HEK293 (cell line): ENCODE measurements around the gene ITPRIPL2.

Experiments used
- ATF2 ChIP-seq: fragments of 450-650 bp; formaldehyde crosslinking; IDR thresholded peaks from 2 replicates; pipeline ENCODE4 v1.5.1; 2016; ENCODE audit warnings: missing biosample characterization, missing genetic modification characterization, low read depth
- PRDM4 ChIP-seq: fragments of 450-650 bp; formaldehyde crosslinking; IDR thresholded peaks from 2 replicates; pipeline ENCODE4 v1.5.1; 2017; ENCODE audit warnings: missing biosample characterization, missing genetic modification characterization
- TCF7L2 ChIP-seq: IDR thresholded peaks from 2 replicates; pipeline ENCODE4 v1.6.1; 2011; ENCODE audit warnings: low read depth, mild to moderate bottlenecking, inconsistent platforms, low read length, moderate library complexity, borderline replicate concordance
- WT1 ChIP-seq: fragments of 450-650 bp; formaldehyde crosslinking; IDR thresholded peaks from 2 replicates; pipeline ENCODE4 v1.5.1; 2016; ENCODE audit warnings: missing biosample characterization, missing genetic modification characterization
- ZEB2 ChIP-seq: fragments of 450-650 bp; formaldehyde crosslinking; IDR thresholded peaks from 2 replicates; pipeline ENCODE4 v1.5.1; 2016; ENCODE audit warnings: missing biosample characterization, missing genetic modification characterization
- ZNF133 ChIP-seq: fragments of 450-650 bp; formaldehyde crosslinking; IDR thresholded peaks from 2 replicates; pipeline ENCODE4 v1.5.1; 2016; ENCODE audit warnings: missing biosample characterization, missing genetic modification characterization
- ZNF148 ChIP-seq: fragments of 450-650 bp; formaldehyde crosslinking; IDR thresholded peaks from 2 replicates; pipeline ENCODE4 v1.5.0; 2017; ENCODE audit warnings: missing biosample characterization, missing genetic modification characterization, borderline replicate concordance
- ZNF175 ChIP-seq: fragments of 450-650 bp; formaldehyde crosslinking; IDR thresholded peaks from 2 replicates; pipeline ENCODE4 v1.5.1; 2016; ENCODE audit warnings: missing biosample characterization, missing genetic modification characterization
- ZNF184 ChIP-seq: fragments of 450-650 bp; IDR thresholded peaks from 2 replicates; pipeline ENCODE4 v1.5.1; 2018; ENCODE audit warnings: missing biosample characterization, mild to moderate bottlenecking, missing genetic modification characterization
- ZNF19 ChIP-seq: fragments of 450-650 bp; formaldehyde crosslinking; IDR thresholded peaks from 2 replicates; pipeline ENCODE4; 2016; ENCODE audit warnings: missing biosample characterization, missing genetic modification characterization, low read depth
- ZNF23 ChIP-seq: fragments of 450-650 bp; formaldehyde crosslinking; IDR thresholded peaks from 2 replicates; pipeline ENCODE4 v1.5.1; 2016; ENCODE audit warnings: missing biosample characterization, missing genetic modification characterization, borderline replicate concordance
- ZNF24 ChIP-seq: fragments of 450-650 bp; formaldehyde crosslinking; IDR thresholded peaks from 2 replicates; pipeline ENCODE4 v1.5.1; 2016; ENCODE audit warnings: missing biosample characterization, missing genetic modification characterization
- ZNF248 ChIP-seq: fragments of 450-650 bp; formaldehyde crosslinking; IDR thresholded peaks from 2 replicates; pipeline ENCODE4 v1.5.1; 2017; ENCODE audit warnings: missing biosample characterization, missing genetic modification characterization
- ZNF311 ChIP-seq: fragments of 450-650 bp; formaldehyde crosslinking; IDR thresholded peaks from 2 replicates; pipeline ENCODE4 v1.5.1; 2017; ENCODE audit warnings: missing biosample characterization, missing genetic modification characterization, borderline replicate concordance
- ZNF366 ChIP-seq: fragments of 450-650 bp; formaldehyde crosslinking; conservative IDR thresholded peaks from 2 replicates; pipeline ENCODE4 v1.5.1; 2016; ENCODE audit warnings: missing biosample characterization, missing genetic modification characterization
- ZNF37A ChIP-seq: fragments of 450-650 bp; IDR thresholded peaks from 2 replicates; pipeline ENCODE4 v1.5.1; 2018; ENCODE audit warnings: missing biosample characterization, missing genetic modification characterization
- ZNF423 ChIP-seq: fragments of 450-650 bp; formaldehyde crosslinking; IDR thresholded peaks from 2 replicates; pipeline ENCODE4 v1.5.1; 2016; ENCODE audit warnings: missing biosample characterization, missing genetic modification characterization
- ZNF48 ChIP-seq: fragments of 450-650 bp; formaldehyde crosslinking; IDR thresholded peaks from 2 replicates; pipeline ENCODE4 v1.5.1; 2016; ENCODE audit warnings: missing biosample characterization, missing genetic modification characterization
- ZNF549 ChIP-seq: fragments of 450-650 bp; IDR thresholded peaks from 2 replicates; pipeline ENCODE4 v1.5.1; 2018; ENCODE audit warnings: missing biosample characterization, missing genetic modification characterization, mild to moderate bottlenecking, inconsistent platforms, moderate library complexity
- ZNF621 ChIP-seq: fragments of 450-650 bp; formaldehyde crosslinking; IDR thresholded peaks from 2 replicates; pipeline ENCODE4 v1.5.1; 2017; ENCODE audit warnings: missing biosample characterization, missing genetic modification characterization
- ZNF692 ChIP-seq: fragments of 450-650 bp; formaldehyde crosslinking; IDR thresholded peaks from 2 replicates; pipeline ENCODE4 v1.5.1; 2016; ENCODE audit warnings: missing biosample characterization, missing genetic modification characterization
- ZNF704 ChIP-seq: fragments of 450-650 bp; formaldehyde crosslinking; IDR thresholded peaks from 2 replicates; pipeline ENCODE4 v1.5.1; 2016; ENCODE audit warnings: missing biosample characterization, missing genetic modification characterization
- ZNF785 ChIP-seq: fragments of 450-650 bp; formaldehyde crosslinking; IDR thresholded peaks from 2 replicates; pipeline ENCODE4 v1.5.1; 2016; ENCODE audit warnings: missing biosample characterization, missing genetic modification characterization
- ZSCAN23 ChIP-seq: fragments of 450-650 bp; formaldehyde crosslinking; IDR thresholded peaks from 2 replicates; pipeline ENCODE4 v1.5.1; 2016; ENCODE audit warnings: missing biosample characterization, missing genetic modification characterization
- ZXDB ChIP-seq: fragments of 450-650 bp; formaldehyde crosslinking; IDR thresholded peaks from 2 replicates; pipeline ENCODE4 v1.5.1; 2016; ENCODE audit warnings: missing biosample characterization, missing genetic modification characterization

ITPRIPL2 gene

GRCh38 chr16:19142939-19143598 lies 29.3 kb downstream of the ITPRIPL2 start (continued):
- TF ChIP-seq ZNF248 (no peak), PRDM4 (tag by site-specific recombination) (no peak), ZNF175 (tag by site-specific recombination) (no peak), ZNF785 (tag by site-specific recombination) (no peak), ZNF37A (tag by site-specific recombination) (no peak), ZNF549 (tag by site-specific recombination) (no peak), TCF7L2 (no peak), ATF2 (tag by site-specific recombination) (no peak), ZNF621 (tag by site-specific recombination) (no peak), ZNF692 (tag by site-specific recombination) (no peak), ZNF48 (no peak), ZSCAN23 (tag by site-specific recombination) (no peak), ZNF311 (tag by site-specific recombination) (no peak), ZEB2 (peak; percentile 69), ZNF24 (tag by site-specific recombination) (0 out of 2 replicates have a peak, but pooled peaks have one; percentile 44), ZNF133 (tag by site-specific recombination) (no peak), ZNF148 (tag by site-specific recombination) (no peak), ZNF23 (no peak), ZNF19 (tag by site-specific recombination) (no peak), ZNF423 (tag by site-specific recombination) (no peak), ZNF704 (tag by site-specific recombination) (no peak), ZXDB (tag by site-specific recombination) (no peak), WT1 (tag by site-specific recombination) (peak; percentile 93), ZNF366 (tag by site-specific recombination) (no peak), ZNF184 (tag by site-specific recombination) (0 out of 2 replicates have a peak, but pooled peaks have one; percentile 42)
